Measurements from ENCODE around the gene B9D2.

B9D2 gene

GRCh38 chr19:41327076-41327575, 36.8 kb downstream of the B9D2 start:
- Histone ChIP-seq H3K4me1 (ENCODE audit: control insufficient read depth, insufficient read depth, low read length) (peaks cover 64% of the 10 kb centered on the region), H3K27ac (ENCODE audit: low read depth, low read length) (peak overlapping the region; percentile 58; the same call in 1 of the 2 replicates), H3K36me3 (ENCODE audit: control insufficient read depth, insufficient read depth, low read length) (peaks cover 22% of the 10 kb centered on the region), H3K9ac (ENCODE audit: low read length) (peak overlapping the region; percentile 76), H3K9me3 (ENCODE audit: control insufficient read depth, insufficient read depth, low read depth, low read length) (no peaks in the 10 kb centered on the region), H3K27me3 (ENCODE audit: control insufficient read depth, insufficient read depth, low read length) (no peaks in the 10 kb centered on the region), H3K4me3 (ENCODE audit: low read depth, low read length) (peak overlapping the region; percentile 36; the same call in 1 of the 2 replicates)

- peaks cover 72% of the 10 kb centered on the region for H3K4me1 ChIP-seq (ENCODE audit: control insufficient read depth, insufficient read depth, low read length)
- peaks cover 21% of the 10 kb centered on the region for H3K36me3 ChIP-seq (ENCODE audit: control insufficient read depth, insufficient read depth, low read length)
- peak overlapping the region; percentile 87; the same call in 1 of the 2 replicates for H3K27ac ChIP-seq (ENCODE audit: low read depth, low read length)
- no peaks in the 10 kb centered on the region for H3K9me3 ChIP-seq (ENCODE audit: control insufficient read depth, insufficient read depth, low read depth, low read length)
- no peaks in the 10 kb centered on the region for H3K27me3 ChIP-seq (ENCODE audit: control insufficient read depth, insufficient read depth, low read length)
- H3K9ac ChIP-seq (ENCODE audit: low read length), result peak overlapping the region; percentile 85
- H3K4me3 ChIP-seq (ENCODE audit: low read depth, low read length), result peak overlapping the region; percentile 58
Observed at GRCh38 chr19:41325947-41326706, 37.8 kb downstream of the B9D2 start.

GRCh38 chr19:41325640-41325946, 38.4 kb downstream of the B9D2 start:
- Histone ChIP-seq H3K9ac (ENCODE audit: low read length) (peak overlapping the region; percentile 85), H3K4me3 (ENCODE audit: low read depth, low read length) (peak overlapping the region; percentile 58), H3K36me3 (ENCODE audit: control insufficient read depth, insufficient read depth, low read length) (peaks cover 25% of the 10 kb centered on the region), H3K9me3 (ENCODE audit: control insufficient read depth, insufficient read depth, low read depth, low read length) (no peaks in the 10 kb centered on the region), H3K27ac (ENCODE audit: low read depth, low read length) (peak overlapping the region; percentile 87; the same call in 1 of the 2 replicates), H3K27me3 (ENCODE audit: control insufficient read depth, insufficient read depth, low read length) (no peaks in the 10 kb centered on the region), H3K4me1 (ENCODE audit: control insufficient read depth, insufficient read depth, low read length) (peaks cover 73% of the 10 kb centered on the region)

GRCh38 chr19:41324921-41325639, 38.9 kb downstream of the B9D2 start:
- peaks cover 30% of the 10 kb centered on the region for H3K36me3 ChIP-seq (ENCODE audit: control insufficient read depth, insufficient read depth, low read length)
- H3K27me3 ChIP-seq (ENCODE audit: control insufficient read depth, insufficient read depth, low read length), result no peaks in the 10 kb centered on the region
- H3K4me3 ChIP-seq (ENCODE audit: low read depth, low read length), result peak overlapping the region; percentile 58
- H3K4me1 ChIP-seq (ENCODE audit: control insufficient read depth, insufficient read depth, low read length), result peaks cover 73% of the 10 kb centered on the region
- no peaks in the 10 kb centered on the region for H3K9me3 ChIP-seq (ENCODE audit: control insufficient read depth, insufficient read depth, low read depth, low read length)
- H3K9ac ChIP-seq (ENCODE audit: low read length), result peak overlapping the region; percentile 86
- peak overlapping the region; percentile 96; the same call in 1 of the 2 replicates for H3K27ac ChIP-seq (ENCODE audit: low read depth, low read length)

GRCh38 chr19:41324231-41324702, 39.7 kb downstream of the B9D2 start:
- Histone ChIP-seq H3K36me3 (ENCODE audit: control insufficient read depth, insufficient read depth, low read length) (peaks cover 38% of the 10 kb centered on the region), H3K9ac (ENCODE audit: low read length) (peak overlapping the region; percentile 86), H3K27ac (ENCODE audit: low read depth, low read length) (peak overlapping the region; percentile 96), H3K27me3 (ENCODE audit: control insufficient read depth, insufficient read depth, low read length) (no peaks in the 10 kb centered on the region), H3K4me1 (ENCODE audit: control insufficient read depth, insufficient read depth, low read length) (peaks cover 78% of the 10 kb centered on the region), H3K9me3 (ENCODE audit: control insufficient read depth, insufficient read depth, low read depth, low read length) (no peaks in the 10 kb centered on the region), H3K4me3 (ENCODE audit: low read depth, low read length) (peak overlapping the region; percentile 58; the same call in 1 of the 2 replicates)

- peaks cover 73% of the 10 kb centered on the region for H3K4me1 ChIP-seq (ENCODE audit: control insufficient read depth, insufficient read depth, low read length)
- H3K9ac ChIP-seq (ENCODE audit: low read length), result peak overlapping the region; percentile 86
- peak overlapping the region; percentile 96 for H3K27ac ChIP-seq (ENCODE audit: low read depth, low read length)
- H3K9me3 ChIP-seq (ENCODE audit: control insufficient read depth, insufficient read depth, low read depth, low read length), result no peaks in the 10 kb centered on the region
- H3K4me3 ChIP-seq (ENCODE audit: low read depth, low read length), result peak overlapping the region; percentile 23; the same call in 1 of the 2 replicates
- H3K27me3 ChIP-seq (ENCODE audit: control insufficient read depth, insufficient read depth, low read length), result no peaks in the 10 kb centered on the region
- H3K36me3 ChIP-seq (ENCODE audit: control insufficient read depth, insufficient read depth, low read length), result peaks cover 40% of the 10 kb centered on the region
Observed at GRCh38 chr19:41323430-41324125, 40.4 kb downstream of the B9D2 start.

GRCh38 chr19:41323023-41323422, 40.9 kb downstream of the B9D2 start:
- no peaks in the 10 kb centered on the region for H3K9me3 ChIP-seq (ENCODE audit: control insufficient read depth, insufficient read depth, low read depth, low read length)
- peak overlapping the region; percentile 23; the same call in 1 of the 2 replicates for H3K4me3 ChIP-seq (ENCODE audit: low read depth, low read length)
- H3K27ac ChIP-seq (ENCODE audit: low read depth, low read length), result peak overlapping the region; percentile 96
- peaks cover 39% of the 10 kb centered on the region for H3K36me3 ChIP-seq (ENCODE audit: control insufficient read depth, insufficient read depth, low read length)
- H3K4me1 ChIP-seq (ENCODE audit: control insufficient read depth, insufficient read depth, low read length), result peaks cover 68% of the 10 kb centered on the region
- peak overlapping the region; percentile 86 for H3K9ac ChIP-seq (ENCODE audit: low read length)
- H3K27me3 ChIP-seq (ENCODE audit: control insufficient read depth, insufficient read depth, low read length), result no peaks in the 10 kb centered on the region

GRCh38 chr19:41322451-41322850, 41.5 kb downstream of the B9D2 start:
- peak overlapping the region; percentile 86 for H3K9ac ChIP-seq (ENCODE audit: low read length)
- H3K27ac ChIP-seq (ENCODE audit: low read depth, low read length), result peak overlapping the region; percentile 96; the same call in 1 of the 2 replicates
- peaks cover 62% of the 10 kb centered on the region for H3K4me1 ChIP-seq (ENCODE audit: control insufficient read depth, insufficient read depth, low read length)
- H3K9me3 ChIP-seq (ENCODE audit: control insufficient read depth, insufficient read depth, low read depth, low read length), result no peaks in the 10 kb centered on the region
- H3K36me3 ChIP-seq (ENCODE audit: control insufficient read depth, insufficient read depth, low read length), result peaks cover 40% of the 10 kb centered on the region
- peak overlapping the region; percentile 23; the same call in 1 of the 2 replicates for H3K4me3 ChIP-seq (ENCODE audit: low read depth, low read length)
- no peaks in the 10 kb centered on the region for H3K27me3 ChIP-seq (ENCODE audit: control insufficient read depth, insufficient read depth, low read length)

GRCh38 chr19:41321600-41322270, 42.2 kb downstream of the B9D2 start:
- Histone ChIP-seq H3K4me1 (ENCODE audit: control insufficient read depth, insufficient read depth, low read length) (peaks cover 55% of the 10 kb centered on the region), H3K27ac (ENCODE audit: low read depth, low read length) (peak overlapping the region; percentile 96; the same call in 1 of the 2 replicates), H3K4me3 (ENCODE audit: low read depth, low read length) (no peak overlapping the region), H3K9ac (ENCODE audit: low read length) (peak overlapping the region; percentile 86), H3K9me3 (ENCODE audit: control insufficient read depth, insufficient read depth, low read depth, low read length) (0 out of 2 replicates have a peak, but pooled peaks cover 3% of the 10 kb centered on the region), H3K27me3 (ENCODE audit: control insufficient read depth, insufficient read depth, low read length) (no peaks in the 10 kb centered on the region), H3K36me3 (ENCODE audit: control insufficient read depth, insufficient read depth, low read length) (peaks cover 47% of the 10 kb centered on the region)

- Histone ChIP-seq H3K36me3 (ENCODE audit: control insufficient read depth, insufficient read depth, low read length) (peaks cover 52% of the 10 kb centered on the region), H3K4me3 (ENCODE audit: low read depth, low read length) (no peak overlapping the region), H3K27me3 (ENCODE audit: control insufficient read depth, insufficient read depth, low read length) (no peaks in the 10 kb centered on the region), H3K4me1 (ENCODE audit: control insufficient read depth, insufficient read depth, low read length) (peaks cover 51% of the 10 kb centered on the region), H3K27ac (ENCODE audit: low read depth, low read length) (no peak overlapping the region), H3K9ac (ENCODE audit: low read length) (no peak overlapping the region), H3K9me3 (ENCODE audit: control insufficient read depth, insufficient read depth, low read depth, low read length) (0 out of 2 replicates have a peak, but pooled peaks cover 3% of the 10 kb centered on the region)
Observed at GRCh38 chr19:41321204-41321599, 42.7 kb downstream of the B9D2 start.
